Occipital lobe (tissue), 3 donors: ENCODE results near the gene OCIAD2. TPM values are rescaled to one million over a fixed set of nuclear protein-coding genes. Genes with fewer than 3 reads are reported as not detected.
"Not testable (repeated sequence)": the region's sequence is repeated elsewhere in the genome, so short reads cannot be mapped to it uniquely, and the experiment has no call there.

Experiments used
- DNase-seq: peaks from one replicate; lab custom pipeline; 2025; lab: John Stamatoyannopoulos, UW
- small RNA-seq: library from RNA; depleted of rRNA; stranded (forward); fragments of <200 nt; gene quantifications from one replicate; pipeline ENCODE3, GENCODE V24; 2014
- total RNA-seq: library from RNA; depleted of rRNA; stranded (reverse); fragments of >200 nt; gene quantifications from one replicate; pipeline ENCODE4 v1.2.3, GENCODE V29; 2014

OCIAD2 gene
- total RNA-seq, 1 donor from 2014 or later: 27.6 TPM

- DNase-seq: no peak
These were observed 51.6 kb downstream of the OCIAD2 start for GRCh38 chr4:48854982-48855381.

DNA sequence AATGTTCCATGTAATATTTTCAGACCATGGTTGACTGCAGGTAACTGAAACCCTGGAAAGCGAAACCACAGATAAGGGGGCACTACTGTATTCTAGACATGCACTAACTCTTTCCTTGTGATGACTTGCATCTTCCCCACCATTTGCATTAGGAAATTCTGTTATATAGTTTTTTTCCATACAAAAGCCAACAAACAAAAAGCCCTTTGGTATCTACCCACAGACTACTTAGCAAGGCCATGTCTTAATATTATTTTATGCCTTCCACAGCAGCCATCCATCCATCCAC is 52.2 kb downstream of the OCIAD2 start:
- no peak for DNase-seq

- no peak for DNase-seq
These were observed 52.8 kb downstream of the OCIAD2 start for GRCh38 chr4:48853604-48854394.

- no peak for DNase-seq
These were observed 54.9 kb downstream of the OCIAD2 start for GRCh38 chr4:48851651-48852050.

GRCh38 chr4:48848799-48849198 is 57.8 kb downstream of the OCIAD2 start:
- DNase-seq: not testable (repeated sequence)

GRCh38 chr4:48844843-48845242 is 61.7 kb downstream of the OCIAD2 start:
- DNase-seq: no peak

- no peak for DNase-seq
These were observed 65.3 kb downstream of the OCIAD2 start for GRCh38 chr4:48841045-48841827.

GRCh38 chr4:48836658-48837057 is 69.9 kb downstream of the OCIAD2 start:
- no peak for DNase-seq

Small RNAs within 50 kb of the gene (small RNA-seq; reads per million reads assigned to genes)
- not detected for gene AC020593.1
- not detected for gene RNU6-158P

Other genes starting within 250 kb of the OCIAD2 start
- 94.1 TPM for gene FRYL, start 126.5 kb downstream of the OCIAD2 start, total RNA-seq
- gene OCIAD1, start 75.7 kb downstream of the OCIAD2 start, total RNA-seq: 144 TPM
- gene CWH43, start 79.5 kb upstream of the OCIAD2 start, total RNA-seq: not detected